WTC11 (cell line): Measurements from ENCODE around the gene APBA3. TPM values are rescaled to one million over a fixed set of nuclear protein-coding genes. Genes with fewer than 3 reads are reported as not detected.
A peak's percentile ranks its signal among the peaks of the same experiment; 100 is the strongest.

Source experiments
- ATAC-seq: fragments of 200-7000 bp; cut with Tn5 transposase; 2 replicates; pipeline ENCODE4 v1.10.0; 2021; ENCODE audit warnings: mild to moderate bottlenecking, moderate library complexity
- CTCF ChIA-PET: fragments of 300-600 bp; sonication (Branson Sonifier 250); formaldehyde crosslinking; loops from one replicate; lab custom pipeline; 2021; ENCODE audit warnings: antibody characterized with exemption; lab: Charles Lee
- POLR2A ChIA-PET: fragments of 350-600 bp; sonication (Branson Sonifier 250); formaldehyde crosslinking; loops from one replicate; lab custom pipeline; 2021; ENCODE audit warnings: antibody characterized with exemption; lab: Charles Lee
- DNase-seq: peaks from one replicate; pipeline ENCODE4 v3.0.0; 2021; ENCODE audit warnings: low spot score
- H3K27ac Mint-ChIP-seq: 2 replicates; pipeline ENCODE4 v1.8.0; 2021; ENCODE audit warnings: mixed read lengths
- H3K27me3 Mint-ChIP-seq: 2 replicates; pipeline ENCODE4 v1.8.0; 2021; ENCODE audit warnings: low read depth, mild to moderate bottlenecking, moderate library complexity, mixed read lengths
- H3K36me3 Mint-ChIP-seq: 2 replicates; pipeline ENCODE4 v1.8.0; 2021; ENCODE audit warnings: mixed read lengths
- H3K4me1 Mint-ChIP-seq: 2 replicates; pipeline ENCODE4 v1.8.0; 2022; ENCODE audit warnings: mixed read lengths
- H3K4me3 Mint-ChIP-seq: 2 replicates; pipeline ENCODE4 v1.8.0; 2021; ENCODE audit warnings: mild to moderate bottlenecking, moderate library complexity, mixed read lengths
- H3K9me3 Mint-ChIP-seq: 2 replicates; pipeline ENCODE4 v1.8.0; 2021; ENCODE audit warnings: mixed read lengths
- ATF1 ChIP-seq: sonication (generic); formaldehyde crosslinking; IDR thresholded peaks from 2 replicates; pipeline ENCODE4 v1.8.1; 2023; ENCODE audit warnings: mild to moderate bottlenecking, moderate library complexity, missing genetic modification reagents
- ETV6 ChIP-seq: sonication (generic); formaldehyde crosslinking; IDR thresholded peaks from 2 replicates; pipeline ENCODE4 v1.8.1; 2022; ENCODE audit warnings: mild to moderate bottlenecking, missing genetic modification reagents
- FOXJ3 ChIP-seq: sonication (generic); formaldehyde crosslinking; IDR thresholded peaks from 2 replicates; pipeline ENCODE4 v1.9.0; 2021; ENCODE audit warnings: missing genetic modification reagents, mild to moderate bottlenecking, borderline replicate concordance
- GRHL2 ChIP-seq: fragments of 250-450 bp; sonication (Bioruptor Pico); IDR thresholded peaks from 2 replicates; pipeline ENCODE4 v1.8.0; 2022; ENCODE audit warnings: mild to moderate bottlenecking, moderate library complexity; ENCODE audit not compliant: insufficient replicate concordance, severe bottlenecking
- HMGXB4 ChIP-seq: sonication (generic); formaldehyde crosslinking; IDR thresholded peaks from 2 replicates; pipeline ENCODE4 v1.8.1; 2023; ENCODE audit warnings: mild to moderate bottlenecking, moderate library complexity, missing genetic modification reagents
- JUN ChIP-seq: sonication (generic); formaldehyde crosslinking; IDR thresholded peaks from 2 replicates; pipeline ENCODE4 v1.8.0; 2023; ENCODE audit warnings: mild to moderate bottlenecking, missing genetic modification reagents
- OVOL2 ChIP-seq: fragments of 250-450 bp; sonication (Bioruptor Pico); IDR thresholded peaks from 2 replicates; pipeline ENCODE4 v1.9.0; 2021; ENCODE audit warnings: mild to moderate bottlenecking, borderline replicate concordance
- TEAD1 ChIP-seq: sonication (generic); formaldehyde crosslinking; IDR thresholded peaks from 2 replicates; pipeline ENCODE4 v1.8.0; 2022; ENCODE audit warnings: mild to moderate bottlenecking, missing genetic modification reagents
- ZNF219 ChIP-seq: sonication (generic); formaldehyde crosslinking; IDR thresholded peaks from 2 replicates; pipeline ENCODE4 v1.8.0; 2023; ENCODE audit warnings: missing genetic modification reagents, mild to moderate bottlenecking, borderline replicate concordance
- ZNF317 ChIP-seq: sonication (generic); formaldehyde crosslinking; IDR thresholded peaks from 2 replicates; pipeline ENCODE4 v1.8.1; 2023; ENCODE audit warnings: low read depth, mild to moderate bottlenecking, moderate library complexity, missing genetic modification reagents, borderline replicate concordance
- ZNF396 ChIP-seq: fragments of 250-450 bp; sonication (Bioruptor Pico); IDR thresholded peaks from 2 replicates; pipeline ENCODE4 v1.8.0; 2021; ENCODE audit warnings: mild to moderate bottlenecking, moderate library complexity, borderline replicate concordance
- ZNF416 ChIP-seq: fragments of 250-450 bp; sonication (Bioruptor Pico); IDR thresholded peaks from 2 replicates; pipeline ENCODE4 v1.9.0; 2021; ENCODE audit warnings: mild to moderate bottlenecking, inconsistent platforms
- total RNA-seq: library from RNA; stranded (reverse); gene quantifications from 3 replicates; pipeline ENCODE4 v1.2.3, GENCODE V29; 2021
- TF ChIP-seq, protein P1 (sequence below): sonication (generic); formaldehyde crosslinking; IDR thresholded peaks from 2 replicates; pipeline ENCODE4 v1.8.1; 2022; ENCODE audit warnings: missing genetic modification reagents, borderline replicate concordance
- TF ChIP-seq, protein P2 (sequence below): sonication (generic); formaldehyde crosslinking; IDR thresholded peaks from 2 replicates; pipeline ENCODE4 v1.8.1; 2023; ENCODE audit warnings: mild to moderate bottlenecking, missing genetic modification reagents, moderate library complexity
- TF ChIP-seq, protein P3 (sequence below): sonication (generic); formaldehyde crosslinking; IDR thresholded peaks from 2 replicates; pipeline ENCODE4 v1.8.1; 2022; ENCODE audit warnings: mild to moderate bottlenecking, moderate library complexity, missing genetic modification reagents
- TF ChIP-seq, protein P4 (sequence below): sonication (generic); formaldehyde crosslinking; IDR thresholded peaks from 2 replicates; pipeline ENCODE4 v1.8.0; 2023; ENCODE audit warnings: mild to moderate bottlenecking, missing genetic modification reagents
- TF ChIP-seq, protein P5 (sequence below): sonication (generic); formaldehyde crosslinking; conservative IDR thresholded peaks from 2 replicates; pipeline ENCODE4 v1.8.1; 2023; ENCODE audit warnings: mild to moderate bottlenecking, low read depth, missing genetic modification reagents, moderate library complexity
- TF ChIP-seq, protein P6 (sequence below): sonication (generic); formaldehyde crosslinking; IDR thresholded peaks from 2 replicates; pipeline ENCODE4 v1.8.0; 2022; ENCODE audit warnings: mild to moderate bottlenecking, missing genetic modification reagents

APBA3 gene
- total RNA-seq, 1 experiment from 2014 or later = 27.5 TPM

DNA sequence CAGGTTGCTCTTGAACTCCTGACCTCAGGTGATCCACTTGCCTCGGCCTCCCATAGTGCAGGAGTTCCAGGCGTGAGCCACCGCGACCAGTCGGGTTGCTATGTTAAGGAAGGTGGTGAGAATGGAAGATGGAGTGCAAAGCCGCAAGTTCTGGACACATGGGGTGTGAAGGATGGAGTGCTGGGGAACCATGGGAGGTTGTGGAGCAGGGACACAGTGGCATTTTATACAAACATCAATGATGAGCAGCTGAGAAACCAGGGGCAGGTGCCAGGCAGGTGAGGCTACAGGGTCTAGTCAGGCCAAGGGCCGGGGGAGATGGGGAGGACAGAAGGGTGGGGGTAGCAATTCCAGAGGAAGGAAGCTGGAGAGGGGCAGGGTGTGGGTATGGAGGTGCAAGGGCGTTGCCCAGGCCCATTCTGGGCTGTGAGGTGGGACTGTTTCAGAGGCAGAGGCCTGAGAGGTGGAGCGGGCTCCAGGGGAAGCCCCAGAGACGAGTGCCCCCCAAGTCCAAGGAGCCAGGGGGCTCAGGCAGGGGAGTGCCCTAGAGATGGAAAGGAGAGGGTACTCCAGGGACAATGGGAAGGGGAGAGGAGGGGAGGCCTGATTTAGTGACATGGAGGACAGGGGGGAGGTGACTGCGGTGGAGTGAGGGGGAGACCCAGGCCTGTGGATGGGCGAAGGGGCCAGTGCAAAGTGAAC, 12.5 kb upstream of the APBA3 start:
- H3K27me3 Mint-ChIP-seq = no peaks in the 10 kb centered on the region
- no peaks in the 10 kb centered on the region for H3K9me3 Mint-ChIP-seq
- peaks cover 5% of the 10 kb centered on the region for H3K4me1 Mint-ChIP-seq
- ChIA-PET POLR2A (no interaction called here), CTCF (interaction anchor here (1.0 to 2.9 kb wide), 4 partner anchors 10 to 81 kb away, joined by 3 to 10 read pairs (median 4); no protein-coding TSS in a partner anchor)
- ATAC-seq = no peak
- no peak for DNase-seq
- H3K36me3 Mint-ChIP-seq = no peaks in the 10 kb centered on the region
- peak overlapping the region; percentile 77; the same call in 1 of the 2 replicates for H3K27ac Mint-ChIP-seq
- no peak overlapping the region for H3K4me3 Mint-ChIP-seq
- TF ChIP-seq, protein P1, sequence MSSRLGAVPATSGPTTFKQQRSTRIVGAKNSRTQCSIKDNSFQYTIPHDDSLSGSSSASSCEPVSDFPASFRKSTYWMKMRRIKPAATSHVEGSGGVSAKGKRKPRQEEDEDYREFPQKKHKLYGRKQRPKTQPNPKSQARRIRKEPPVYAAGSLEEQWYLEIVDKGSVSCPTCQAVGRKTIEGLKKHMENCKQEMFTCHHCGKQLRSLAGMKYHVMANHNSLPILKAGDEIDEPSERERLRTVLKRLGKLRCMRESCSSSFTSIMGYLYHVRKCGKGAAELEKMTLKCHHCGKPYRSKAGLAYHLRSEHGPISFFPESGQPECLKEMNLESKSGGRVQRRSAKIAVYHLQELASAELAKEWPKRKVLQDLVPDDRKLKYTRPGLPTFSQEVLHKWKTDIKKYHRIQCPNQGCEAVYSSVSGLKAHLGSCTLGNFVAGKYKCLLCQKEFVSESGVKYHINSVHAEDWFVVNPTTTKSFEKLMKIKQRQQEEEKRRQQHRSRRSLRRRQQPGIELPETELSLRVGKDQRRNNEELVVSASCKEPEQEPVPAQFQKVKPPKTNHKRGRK (CRISPR knock-in tag) = no peak
- TF ChIP-seq FOXJ3 (no peak), ZNF317 (CRISPR knock-in tag) (no peak), HMGXB4 (CRISPR knock-in tag) (no peak), ATF1 (no peak)
- TF ChIP-seq, protein P2, sequence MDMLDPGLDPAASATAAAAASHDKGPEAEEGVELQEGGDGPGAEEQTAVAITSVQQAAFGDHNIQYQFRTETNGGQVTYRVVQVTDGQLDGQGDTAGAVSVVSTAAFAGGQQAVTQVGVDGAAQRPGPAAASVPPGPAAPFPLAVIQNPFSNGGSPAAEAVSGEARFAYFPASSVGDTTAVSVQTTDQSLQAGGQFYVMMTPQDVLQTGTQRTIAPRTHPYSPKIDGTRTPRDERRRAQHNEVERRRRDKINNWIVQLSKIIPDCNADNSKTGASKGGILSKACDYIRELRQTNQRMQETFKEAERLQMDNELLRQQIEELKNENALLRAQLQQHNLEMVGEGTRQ = no peak

DNA sequence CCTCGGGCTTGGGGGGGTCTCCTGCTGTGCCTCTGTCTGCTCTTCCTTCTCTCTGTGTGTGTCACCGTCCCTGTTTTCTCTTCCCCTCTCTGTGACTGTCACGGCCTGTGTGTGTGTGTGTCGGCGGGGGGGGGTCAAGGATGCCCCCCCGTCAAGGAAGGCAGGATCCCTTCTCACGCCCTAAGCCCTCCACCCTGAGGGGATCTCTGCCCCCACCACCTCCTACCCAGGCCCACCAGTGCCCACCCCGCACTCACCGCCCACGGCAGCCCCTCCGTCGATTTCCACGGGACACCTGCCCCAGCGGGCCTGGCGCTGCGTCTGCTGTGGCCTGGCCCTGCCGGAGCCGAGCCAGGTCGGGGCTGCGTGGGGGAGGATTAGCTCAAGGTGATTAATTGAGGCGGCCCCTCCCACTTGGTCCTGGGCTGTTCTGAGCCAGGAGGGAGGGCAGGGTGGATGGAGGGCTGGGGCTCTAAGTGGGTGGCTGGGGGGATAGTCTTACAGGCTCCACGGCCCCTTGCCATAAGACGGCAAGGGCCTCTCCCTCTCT, 10.5 kb upstream of the APBA3 start, which contains the start of gene RAX2:
Gene RAX2 (minus strand): TSS at position 323 of the 550 bp plus-strand sequence. CDS start 486 bp downstream, outside the sequence.
- H3K9me3 Mint-ChIP-seq = no peaks in the 10 kb centered on the region
- H3K4me3 Mint-ChIP-seq = no peak within 1 kb of the TSS
- H3K4me1 Mint-ChIP-seq = peaks cover 5% of the 10 kb centered on the region
- H3K36me3 Mint-ChIP-seq = no peaks in the 10 kb centered on the region
- no peak for TF ChIP-seq GRHL2 (CRISPR knock-in tag)
- TF ChIP-seq ETV6 (CRISPR knock-in tag) = no peak
- TF ChIP-seq, protein P3, sequence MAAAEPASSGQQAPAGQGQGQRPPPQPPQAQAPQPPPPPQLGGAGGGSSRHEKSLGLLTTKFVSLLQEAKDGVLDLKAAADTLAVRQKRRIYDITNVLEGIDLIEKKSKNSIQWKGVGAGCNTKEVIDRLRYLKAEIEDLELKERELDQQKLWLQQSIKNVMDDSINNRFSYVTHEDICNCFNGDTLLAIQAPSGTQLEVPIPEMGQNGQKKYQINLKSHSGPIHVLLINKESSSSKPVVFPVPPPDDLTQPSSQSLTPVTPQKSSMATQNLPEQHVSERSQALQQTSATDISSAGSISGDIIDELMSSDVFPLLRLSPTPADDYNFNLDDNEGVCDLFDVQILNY (CRISPR knock-in tag) = no peak
- TF ChIP-seq, protein P4, sequence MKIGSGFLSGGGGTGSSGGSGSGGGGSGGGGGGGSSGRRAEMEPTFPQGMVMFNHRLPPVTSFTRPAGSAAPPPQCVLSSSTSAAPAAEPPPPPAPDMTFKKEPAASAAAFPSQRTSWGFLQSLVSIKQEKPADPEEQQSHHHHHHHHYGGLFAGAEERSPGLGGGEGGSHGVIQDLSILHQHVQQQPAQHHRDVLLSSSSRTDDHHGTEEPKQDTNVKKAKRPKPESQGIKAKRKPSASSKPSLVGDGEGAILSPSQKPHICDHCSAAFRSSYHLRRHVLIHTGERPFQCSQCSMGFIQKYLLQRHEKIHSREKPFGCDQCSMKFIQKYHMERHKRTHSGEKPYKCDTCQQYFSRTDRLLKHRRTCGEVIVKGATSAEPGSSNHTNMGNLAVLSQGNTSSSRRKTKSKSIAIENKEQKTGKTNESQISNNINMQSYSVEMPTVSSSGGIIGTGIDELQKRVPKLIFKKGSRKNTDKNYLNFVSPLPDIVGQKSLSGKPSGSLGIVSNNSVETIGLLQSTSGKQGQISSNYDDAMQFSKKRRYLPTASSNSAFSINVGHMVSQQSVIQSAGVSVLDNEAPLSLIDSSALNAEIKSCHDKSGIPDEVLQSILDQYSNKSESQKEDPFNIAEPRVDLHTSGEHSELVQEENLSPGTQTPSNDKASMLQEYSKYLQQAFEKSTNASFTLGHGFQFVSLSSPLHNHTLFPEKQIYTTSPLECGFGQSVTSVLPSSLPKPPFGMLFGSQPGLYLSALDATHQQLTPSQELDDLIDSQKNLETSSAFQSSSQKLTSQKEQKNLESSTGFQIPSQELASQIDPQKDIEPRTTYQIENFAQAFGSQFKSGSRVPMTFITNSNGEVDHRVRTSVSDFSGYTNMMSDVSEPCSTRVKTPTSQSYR (CRISPR knock-in tag) = no peak
- TF ChIP-seq, protein P5, sequence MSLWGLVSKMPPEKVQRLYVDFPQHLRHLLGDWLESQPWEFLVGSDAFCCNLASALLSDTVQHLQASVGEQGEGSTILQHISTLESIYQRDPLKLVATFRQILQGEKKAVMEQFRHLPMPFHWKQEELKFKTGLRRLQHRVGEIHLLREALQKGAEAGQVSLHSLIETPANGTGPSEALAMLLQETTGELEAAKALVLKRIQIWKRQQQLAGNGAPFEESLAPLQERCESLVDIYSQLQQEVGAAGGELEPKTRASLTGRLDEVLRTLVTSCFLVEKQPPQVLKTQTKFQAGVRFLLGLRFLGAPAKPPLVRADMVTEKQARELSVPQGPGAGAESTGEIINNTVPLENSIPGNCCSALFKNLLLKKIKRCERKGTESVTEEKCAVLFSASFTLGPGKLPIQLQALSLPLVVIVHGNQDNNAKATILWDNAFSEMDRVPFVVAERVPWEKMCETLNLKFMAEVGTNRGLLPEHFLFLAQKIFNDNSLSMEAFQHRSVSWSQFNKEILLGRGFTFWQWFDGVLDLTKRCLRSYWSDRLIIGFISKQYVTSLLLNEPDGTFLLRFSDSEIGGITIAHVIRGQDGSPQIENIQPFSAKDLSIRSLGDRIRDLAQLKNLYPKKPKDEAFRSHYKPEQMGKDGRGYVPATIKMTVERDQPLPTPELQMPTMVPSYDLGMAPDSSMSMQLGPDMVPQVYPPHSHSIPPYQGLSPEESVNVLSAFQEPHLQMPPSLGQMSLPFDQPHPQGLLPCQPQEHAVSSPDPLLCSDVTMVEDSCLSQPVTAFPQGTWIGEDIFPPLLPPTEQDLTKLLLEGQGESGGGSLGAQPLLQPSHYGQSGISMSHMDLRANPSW (CRISPR knock-in tag) = no peak
- TF ChIP-seq, protein P6, sequence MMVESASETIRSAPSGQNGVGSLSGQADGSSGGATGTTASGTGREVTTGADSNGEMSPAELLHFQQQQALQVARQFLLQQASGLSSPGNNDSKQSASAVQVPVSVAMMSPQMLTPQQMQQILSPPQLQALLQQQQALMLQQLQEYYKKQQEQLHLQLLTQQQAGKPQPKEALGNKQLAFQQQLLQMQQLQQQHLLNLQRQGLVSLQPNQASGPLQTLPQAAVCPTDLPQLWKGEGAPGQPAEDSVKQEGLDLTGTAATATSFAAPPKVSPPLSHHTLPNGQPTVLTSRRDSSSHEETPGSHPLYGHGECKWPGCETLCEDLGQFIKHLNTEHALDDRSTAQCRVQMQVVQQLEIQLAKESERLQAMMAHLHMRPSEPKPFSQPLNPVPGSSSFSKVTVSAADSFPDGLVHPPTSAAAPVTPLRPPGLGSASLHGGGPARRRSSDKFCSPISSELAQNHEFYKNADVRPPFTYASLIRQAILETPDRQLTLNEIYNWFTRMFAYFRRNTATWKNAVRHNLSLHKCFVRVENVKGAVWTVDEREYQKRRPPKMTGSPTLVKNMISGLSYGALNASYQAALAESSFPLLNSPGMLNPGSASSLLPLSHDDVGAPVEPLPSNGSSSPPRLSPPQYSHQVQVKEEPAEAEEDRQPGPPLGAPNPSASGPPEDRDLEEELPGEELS (CRISPR knock-in tag) = no peak
- TF ChIP-seq ZNF219 = no peak
- no peak for TF ChIP-seq ZNF317 (CRISPR knock-in tag)
- TF ChIP-seq ZNF416 = no peak
- no peak for TF ChIP-seq FOXJ3
- TF ChIP-seq TEAD1 (CRISPR knock-in tag) = no peak
- TF ChIP-seq JUN (CRISPR knock-in tag) = no peak
- no peak for TF ChIP-seq OVOL2 (CRISPR knock-in tag)
- TF ChIP-seq ZNF396 = no peak
- no peak for ATAC-seq
- H3K27ac Mint-ChIP-seq = peak within 1 kb of the TSS; percentile 28
- CTCF ChIA-PET = interaction anchor here (1.0 to 1.4 kb wide), 2 partner anchors 12 to 50 kb away, joined by 3 to 4 read pairs; no protein-coding TSS in a partner anchor
- no peaks in the 10 kb centered on the region for H3K27me3 Mint-ChIP-seq
- POLR2A ChIA-PET = interaction anchor here (0.6 to 1.2 kb wide), 2 partner anchors 9 to 817 kb away, joined by 3 read pairs; partner anchors contain the start of gene MRPL54
- no peak for DNase-seq
